ENCODE measurements around the gene NDST4. TPM values are rescaled to one million over a fixed set of nuclear protein-coding genes. Genes with fewer than 3 reads are reported as not detected.

NDST4 gene
- total and polyA plus RNA-seq, 2 donors (not counting 1 experiment from before 2014, with no cell fraction given) = not detected

DNA sequence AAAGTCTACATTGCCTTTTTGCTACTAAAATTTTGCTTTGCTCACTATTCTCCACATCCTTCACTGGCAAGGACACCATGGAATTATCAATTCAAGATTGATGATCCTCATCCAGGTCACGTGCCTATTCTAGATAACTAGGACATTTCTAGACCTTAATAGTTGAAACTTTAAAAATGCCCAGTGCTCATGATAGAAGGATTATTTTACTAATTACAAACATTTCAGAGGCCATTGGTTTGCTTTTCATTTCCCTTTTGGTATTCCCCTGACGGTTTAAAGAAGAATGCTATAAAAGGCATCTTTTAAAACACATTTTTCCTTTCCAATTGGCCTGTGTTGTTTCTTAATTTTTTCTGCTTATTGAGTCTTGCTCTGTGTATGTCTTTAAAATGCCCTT, 249.4 kb downstream of the NDST4 start:
- Histone ChIP-seq H2AFZ (ENCODE audit: low read length) (no peak overlapping the region), H3K4me2 (ENCODE audit: extremely low read depth, insufficient read depth, low read length) (no peak overlapping the region), H3K79me2 (ENCODE audit: control insufficient read depth, insufficient read depth, low read length) (no peaks in the 10 kb centered on the region), H4K20me1 (ENCODE audit: control insufficient read depth, extremely low read depth, insufficient read depth, low read length) (no peaks in the 10 kb centered on the region), H3K4me1 (ENCODE audit: control insufficient read depth, extremely low read depth, insufficient read depth, low read length) (no peaks in the 10 kb centered on the region), H3K36me3 (ENCODE audit: control insufficient read depth, insufficient read depth, low read length) (no peaks in the 10 kb centered on the region), H3K27ac (ENCODE audit: insufficient read depth, low read length) (no peak overlapping the region), H3K27me3 (ENCODE audit: control insufficient read depth, insufficient read depth, low read length) (no peaks in the 10 kb centered on the region), H3K9ac (ENCODE audit: insufficient read depth, low read length) (no peak overlapping the region), H3K9me3 (ENCODE audit: control insufficient read depth, insufficient read depth, low read depth, low read length) (no peaks in the 10 kb centered on the region), H3K4me3 (replicated peaks in 1 of 4; ENCODE audit: control extremely low read depth in 1 of 4, insufficient read depth in 1 of 4, low read depth in 3 of 4, low read length in 4 of 4) (no peak overlapping the region)
- DNase-seq (ENCODE audit: low read depth in 2 of 2) = no peak
- TF ChIP-seq, protein P1, sequence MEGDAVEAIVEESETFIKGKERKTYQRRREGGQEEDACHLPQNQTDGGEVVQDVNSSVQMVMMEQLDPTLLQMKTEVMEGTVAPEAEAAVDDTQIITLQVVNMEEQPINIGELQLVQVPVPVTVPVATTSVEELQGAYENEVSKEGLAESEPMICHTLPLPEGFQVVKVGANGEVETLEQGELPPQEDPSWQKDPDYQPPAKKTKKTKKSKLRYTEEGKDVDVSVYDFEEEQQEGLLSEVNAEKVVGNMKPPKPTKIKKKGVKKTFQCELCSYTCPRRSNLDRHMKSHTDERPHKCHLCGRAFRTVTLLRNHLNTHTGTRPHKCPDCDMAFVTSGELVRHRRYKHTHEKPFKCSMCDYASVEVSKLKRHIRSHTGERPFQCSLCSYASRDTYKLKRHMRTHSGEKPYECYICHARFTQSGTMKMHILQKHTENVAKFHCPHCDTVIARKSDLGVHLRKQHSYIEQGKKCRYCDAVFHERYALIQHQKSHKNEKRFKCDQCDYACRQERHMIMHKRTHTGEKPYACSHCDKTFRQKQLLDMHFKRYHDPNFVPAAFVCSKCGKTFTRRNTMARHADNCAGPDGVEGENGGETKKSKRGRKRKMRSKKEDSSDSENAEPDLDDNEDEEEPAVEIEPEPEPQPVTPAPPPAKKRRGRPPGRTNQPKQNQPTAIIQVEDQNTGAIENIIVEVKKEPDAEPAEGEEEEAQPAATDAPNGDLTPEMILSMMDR (conservative IDR thresholded peaks at IDR 0.05 in 1 of 2, IDR thresholded peaks at IDR 0.05 in 1 of 2; ENCODE audit: low read depth in 1 of 2, low read length in 2 of 2) = no peak
- no peak for TF ChIP-seq EZH2 (IDR thresholded peaks at IDR 0.05; ENCODE audit: low read length, missing control alignments)

DNA sequence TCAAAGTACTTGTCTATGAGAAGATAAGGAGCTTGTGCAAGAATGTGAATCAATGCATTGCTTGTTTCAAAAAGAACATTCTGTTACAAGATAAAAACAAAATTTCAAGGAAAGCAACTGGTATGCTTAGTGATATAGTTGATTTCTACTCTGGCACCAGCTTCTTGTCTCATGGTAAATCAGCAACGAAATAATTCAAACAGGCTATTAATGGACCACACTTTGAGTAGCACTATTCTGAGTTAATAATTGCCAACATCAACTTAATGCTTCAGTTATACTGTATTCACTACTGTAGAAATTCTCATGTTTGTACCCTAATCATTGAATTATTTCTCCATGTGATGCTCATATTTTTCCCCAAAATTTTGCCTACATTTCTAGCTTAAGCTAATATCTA, 252.6 kb downstream of the NDST4 start:
- Histone ChIP-seq H3K9ac (ENCODE audit: insufficient read depth, low read length) (no peak overlapping the region), H2AFZ (ENCODE audit: low read length) (no peak overlapping the region), H3K4me1 (ENCODE audit: control insufficient read depth, extremely low read depth, insufficient read depth, low read length) (no peaks in the 10 kb centered on the region), H4K20me1 (ENCODE audit: control insufficient read depth, extremely low read depth, insufficient read depth, low read length) (no peaks in the 10 kb centered on the region), H3K27me3 (ENCODE audit: control insufficient read depth, insufficient read depth, low read length) (no peaks in the 10 kb centered on the region), H3K9me3 (ENCODE audit: control insufficient read depth, insufficient read depth, low read depth, low read length) (no peaks in the 10 kb centered on the region), H3K4me3 (replicated peaks in 1 of 4; ENCODE audit: control extremely low read depth in 1 of 4, insufficient read depth in 1 of 4, low read depth in 3 of 4, low read length in 4 of 4) (no peak overlapping the region), H3K36me3 (ENCODE audit: control insufficient read depth, insufficient read depth, low read length) (no peaks in the 10 kb centered on the region), H3K4me2 (ENCODE audit: extremely low read depth, insufficient read depth, low read length) (no peak overlapping the region), H3K79me2 (ENCODE audit: control insufficient read depth, insufficient read depth, low read length) (no peaks in the 10 kb centered on the region), H3K27ac (ENCODE audit: insufficient read depth, low read length) (no peak overlapping the region)
- TF ChIP-seq EZH2 (IDR thresholded peaks at IDR 0.05; ENCODE audit: low read length, missing control alignments) = no peak
- TF ChIP-seq, protein P1 (conservative IDR thresholded peaks at IDR 0.05 in 1 of 2, IDR thresholded peaks at IDR 0.05 in 1 of 2; ENCODE audit: low read depth in 1 of 2, low read length in 2 of 2) = no peak
- DNase-seq (ENCODE audit: low read depth in 2 of 2) = no peak

DNA sequence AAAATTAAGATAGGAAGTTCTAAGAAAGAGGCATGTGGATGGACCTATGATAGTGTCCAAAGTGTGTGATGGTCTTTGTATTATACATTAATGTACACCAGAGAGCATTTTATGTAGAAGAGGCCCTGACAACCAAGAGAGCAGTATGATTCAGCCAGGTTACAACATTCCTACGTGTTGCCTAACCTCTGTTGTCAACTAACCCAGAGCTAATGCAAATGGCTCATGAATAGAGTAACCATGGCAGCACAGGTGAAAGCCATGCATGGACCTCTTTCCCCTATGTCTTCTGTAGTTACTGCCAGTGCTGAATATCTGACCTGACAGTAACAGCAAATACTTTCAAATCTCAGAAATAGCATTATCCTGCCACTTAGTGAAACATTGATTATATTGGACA, 255.6 kb downstream of the NDST4 start:
- no peak for DNase-seq (ENCODE audit: low read depth in 2 of 2)
- H3K9ac ChIP-seq (ENCODE audit: insufficient read depth, low read length) = no peak overlapping the region

More for the DNA sequence above, 255.6 kb downstream of the NDST4 start:
- H3K4me2 ChIP-seq (ENCODE audit: extremely low read depth, insufficient read depth, low read length) = no peak overlapping the region
- H3K79me2 ChIP-seq (ENCODE audit: control insufficient read depth, insufficient read depth, low read length) = no peaks in the 10 kb centered on the region
- H3K27ac ChIP-seq (ENCODE audit: insufficient read depth, low read length) = no peak overlapping the region
- no peaks in the 10 kb centered on the region for H3K36me3 ChIP-seq (ENCODE audit: control insufficient read depth, insufficient read depth, low read length)
- no peak overlapping the region for H2AFZ ChIP-seq (ENCODE audit: low read length)
- H3K27me3 ChIP-seq (ENCODE audit: control insufficient read depth, insufficient read depth, low read length) = no peaks in the 10 kb centered on the region
- no peaks in the 10 kb centered on the region for H3K4me1 ChIP-seq (ENCODE audit: control insufficient read depth, extremely low read depth, insufficient read depth, low read length)
- no peak for TF ChIP-seq EZH2 (IDR thresholded peaks at IDR 0.05; ENCODE audit: low read length, missing control alignments)
- TF ChIP-seq, protein P1 (conservative IDR thresholded peaks at IDR 0.05 in 1 of 2, IDR thresholded peaks at IDR 0.05 in 1 of 2; ENCODE audit: low read depth in 1 of 2, low read length in 2 of 2) = no peak
- no peaks in the 10 kb centered on the region for H4K20me1 ChIP-seq (ENCODE audit: control insufficient read depth, extremely low read depth, insufficient read depth, low read length)
- no peak overlapping the region for H3K4me3 ChIP-seq (replicated peaks in 1 of 4; ENCODE audit: control extremely low read depth in 1 of 4, insufficient read depth in 1 of 4, low read depth in 3 of 4, low read length in 4 of 4)
- no peaks in the 10 kb centered on the region for H3K9me3 ChIP-seq (ENCODE audit: control insufficient read depth, insufficient read depth, low read depth, low read length)
